ENCODE measurements around the gene TCF23.
A peak's percentile ranks its signal among the peaks of the same experiment; 100 is the strongest.
"Not testable (repeated sequence)": the region's sequence is repeated elsewhere in the genome, so short reads cannot be mapped to it uniquely, and the experiment has no call there.

TCF23 gene

GRCh38 chr2:27177441-27178351 is 28.9 kb downstream of the TCF23 start:
- TF ChIP-seq JUND (IDR thresholded peaks at IDR 0.05; ENCODE audit: low read depth) = no peak
- no peak for DNase-seq (ENCODE audit: low read depth in 1 of 2, low spot score in 1 of 2)
- in situ Hi-C loops (cut with HindIII; ENCODE audit: low pct_unique_long_range_greater_than_20kb, low sequenced_read_pairs) = no loop called here

DNA sequence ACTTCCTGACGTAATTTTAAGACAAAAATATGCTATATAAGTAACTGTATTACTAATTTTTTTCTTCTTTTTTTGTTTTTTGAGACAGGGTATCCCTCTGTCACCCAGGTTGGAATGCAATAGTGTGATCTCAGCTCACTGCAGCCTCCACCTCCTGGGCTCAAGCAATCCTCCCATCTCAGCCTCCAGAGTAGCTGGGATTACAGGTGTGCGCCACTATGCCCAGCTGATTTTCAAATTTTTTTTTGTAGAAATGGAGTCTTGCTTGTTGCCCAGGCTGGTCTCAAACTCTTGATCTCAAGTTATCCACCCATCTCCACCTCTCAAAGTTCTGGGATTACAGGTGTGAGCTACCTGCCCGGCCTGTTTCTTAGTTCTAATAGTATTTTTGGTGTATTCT is 29.7 kb downstream of the TCF23 start:
- TF ChIP-seq JUND (IDR thresholded peaks at IDR 0.05; ENCODE audit: low read depth) = no peak
- DNase-seq (ENCODE audit: low read depth in 1 of 2, low spot score in 1 of 2) = no peak
- in situ Hi-C loops (cut with HindIII; ENCODE audit: low pct_unique_long_range_greater_than_20kb, low sequenced_read_pairs) = no loop called here

DNA sequence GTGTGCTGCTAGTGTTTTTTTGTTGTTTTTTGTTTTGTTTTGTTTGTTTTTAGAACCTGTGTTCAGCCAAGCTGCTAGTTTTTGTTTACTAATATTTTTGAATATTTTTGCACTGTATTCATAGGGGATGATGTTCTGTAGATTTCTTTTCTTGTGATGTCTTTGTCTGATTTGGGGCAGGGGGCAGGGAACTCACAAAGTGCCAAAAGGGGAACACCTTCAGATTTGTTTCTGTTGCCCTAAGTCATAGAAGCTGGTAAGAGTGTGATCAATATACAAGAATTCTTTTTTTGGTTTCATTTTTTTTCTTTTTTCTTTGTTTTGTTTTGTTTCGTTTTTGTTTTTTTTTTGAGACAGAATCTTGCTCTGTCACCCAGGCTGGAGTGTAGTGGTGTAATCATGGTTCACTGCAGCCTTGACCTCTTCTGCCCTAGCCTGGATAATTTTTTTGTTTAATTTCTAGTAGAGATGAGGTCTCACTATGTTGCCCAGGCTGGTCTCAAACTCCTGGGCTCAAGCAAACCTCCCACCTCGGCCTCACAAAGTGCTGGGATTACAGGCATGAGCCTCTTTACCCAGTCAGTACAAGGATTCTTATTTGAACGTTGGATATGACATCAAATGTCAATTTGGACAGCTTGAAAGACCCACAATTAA is 30.7 kb downstream of the TCF23 start:
- in situ Hi-C loops (cut with HindIII; ENCODE audit: low pct_unique_long_range_greater_than_20kb, low sequenced_read_pairs) = no loop called here
- TF ChIP-seq JUND (IDR thresholded peaks at IDR 0.05; ENCODE audit: low read depth) = no peak
- no peak for DNase-seq (ENCODE audit: low read depth in 1 of 2, low spot score in 1 of 2)

DNA sequence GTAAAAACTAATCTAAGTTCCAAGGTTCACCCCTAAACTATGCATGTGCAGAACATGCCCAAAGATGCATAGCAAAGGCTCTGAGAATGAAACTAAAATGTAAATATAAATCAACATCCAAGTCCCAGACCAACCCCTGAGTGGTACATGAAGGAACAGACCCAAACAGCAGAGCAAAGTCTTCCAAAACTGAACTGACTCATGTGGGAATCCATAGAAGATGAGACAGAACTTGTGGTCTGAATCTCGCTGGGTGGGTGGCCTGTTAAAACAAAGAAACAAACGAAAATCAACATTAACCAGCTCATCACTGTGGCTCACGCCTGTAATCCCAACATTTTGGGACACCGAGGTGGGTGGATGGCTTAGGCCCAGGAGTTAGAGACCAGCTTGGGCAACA is 33.5 kb downstream of the TCF23 start:
- DNase-seq (ENCODE audit: low read depth in 1 of 2, low spot score in 1 of 2) = no peak
- in situ Hi-C loops (cut with HindIII; ENCODE audit: low pct_unique_long_range_greater_than_20kb, low sequenced_read_pairs) = no loop called here
- TF ChIP-seq JUND (IDR thresholded peaks at IDR 0.05; ENCODE audit: low read depth) = no peak

DNA sequence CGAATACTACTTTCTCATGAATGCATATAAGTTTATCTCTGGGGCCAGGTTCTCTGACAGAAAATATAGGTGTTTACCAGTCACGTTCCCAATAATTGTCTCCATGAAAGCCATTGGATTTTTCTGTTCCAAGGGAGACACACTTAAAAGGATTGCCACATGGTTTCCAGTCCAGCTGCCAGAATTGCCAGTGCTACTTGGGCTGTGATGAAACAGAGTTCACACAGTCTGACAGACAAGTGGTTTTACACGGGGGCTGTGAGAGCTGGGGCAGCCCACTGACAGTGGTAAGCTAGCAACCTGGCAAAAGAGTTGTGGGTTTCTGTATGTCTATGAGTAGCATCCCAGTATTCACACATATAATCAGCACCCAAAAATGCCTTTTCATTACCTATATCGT is 35.3 kb downstream of the TCF23 start:
- no peak for TF ChIP-seq JUND (IDR thresholded peaks at IDR 0.05; ENCODE audit: low read depth)
- DNase-seq (ENCODE audit: low read depth in 1 of 2, low spot score in 1 of 2) = no peak
- in situ Hi-C loops (cut with HindIII; ENCODE audit: low pct_unique_long_range_greater_than_20kb, low sequenced_read_pairs) = no loop called here

- in situ Hi-C loops (cut with HindIII; ENCODE audit: low pct_unique_long_range_greater_than_20kb, low sequenced_read_pairs) = no loop called here
- DNase-seq (ENCODE audit: low read depth in 1 of 2, low spot score in 1 of 2) = no peak
- TF ChIP-seq JUND (IDR thresholded peaks at IDR 0.05; ENCODE audit: low read depth) = no peak
These were observed 36.7 kb downstream of the TCF23 start for GRCh38 chr2:27185331-27186026.

GRCh38 chr2:27186613-27187345 is 38.0 kb downstream of the TCF23 start:
- in situ Hi-C loops (cut with HindIII; ENCODE audit: low pct_unique_long_range_greater_than_20kb, low sequenced_read_pairs) = no loop called here
- no peak for DNase-seq (ENCODE audit: low read depth in 1 of 2, low spot score in 1 of 2)
- no peak for TF ChIP-seq JUND (IDR thresholded peaks at IDR 0.05; ENCODE audit: low read depth)

- in situ Hi-C loops (cut with HindIII; ENCODE audit: low pct_unique_long_range_greater_than_20kb, low sequenced_read_pairs) = no loop called here
- DNase-seq (ENCODE audit: low read depth in 1 of 2, low spot score in 1 of 2) = no peak
- TF ChIP-seq JUND (IDR thresholded peaks at IDR 0.05; ENCODE audit: low read depth) = no peak
These were observed 41.2 kb downstream of the TCF23 start for GRCh38 chr2:27189989-27190388.

GRCh38 chr2:27191070-27191829 is 42.4 kb downstream of the TCF23 start:
- in situ Hi-C loops (cut with HindIII; ENCODE audit: low pct_unique_long_range_greater_than_20kb, low sequenced_read_pairs) = no loop called here
- peak in 1 of 2 experiments; percentile 71 for DNase-seq (ENCODE audit: low read depth in 1 of 2, low spot score in 1 of 2)
- no peak for TF ChIP-seq JUND (IDR thresholded peaks at IDR 0.05; ENCODE audit: low read depth)

GRCh38 chr2:27194538-27195354 is 45.9 kb downstream of the TCF23 start:
- in situ Hi-C loops (cut with HindIII; ENCODE audit: low pct_unique_long_range_greater_than_20kb, low sequenced_read_pairs) = no loop called here
- DNase-seq (ENCODE audit: low read depth in 1 of 2, low spot score in 1 of 2) = peak in 1 of 2 experiments; percentile 75
- no peak for TF ChIP-seq JUND (IDR thresholded peaks at IDR 0.05; ENCODE audit: low read depth)

GRCh38 chr2:27195799-27196198 is 47.0 kb downstream of the TCF23 start:
- DNase-seq (ENCODE audit: low read depth in 1 of 2, low spot score in 1 of 2); in situ Hi-C loops (cut with HindIII; ENCODE audit: low pct_unique_long_range_greater_than_20kb, low sequenced_read_pairs): not testable (repeated sequence)

DNA sequence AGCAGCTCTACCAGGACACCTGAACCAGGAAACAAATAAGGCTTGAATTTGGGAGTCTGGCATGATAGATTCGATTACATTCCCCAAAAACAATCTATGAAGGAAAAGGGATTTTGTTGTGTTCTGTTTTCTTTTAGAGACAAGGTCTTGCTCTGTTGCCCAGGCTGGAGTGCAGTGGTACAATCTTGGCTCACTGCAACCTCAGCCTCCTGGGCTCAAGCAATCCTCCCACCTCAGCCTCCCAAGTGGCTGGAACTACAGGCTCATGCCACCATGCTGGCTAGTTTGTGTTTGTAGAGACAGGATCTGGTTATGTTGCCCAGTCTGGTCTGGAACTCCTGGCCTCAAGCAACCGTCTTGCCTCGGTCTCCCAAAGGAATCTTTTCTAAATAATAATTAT is 49.3 kb downstream of the TCF23 start:
- in situ Hi-C loops (cut with HindIII; ENCODE audit: low pct_unique_long_range_greater_than_20kb, low sequenced_read_pairs); DNase-seq (ENCODE audit: low read depth in 1 of 2, low spot score in 1 of 2): not testable (repeated sequence)
